GM18951 (cell line): Measurements from ENCODE around the gene MAP2K1.
"Not testable (repeated sequence)": the region's sequence is repeated elsewhere in the genome, so short reads cannot be mapped to it uniquely, and the experiment has no call there.

Experiments used
- POLR2A ChIP-seq: IDR thresholded peaks from 4 replicates; pipeline ENCODE4 v1.6.1; 2011; ENCODE audit warnings: mild to moderate bottlenecking; ENCODE audit not compliant: insufficient read length, insufficient read depth; ENCODE audit errors: extremely low read depth
- in situ Hi-C: fragments of 300-500 bp; cut with MboI; formaldehyde crosslinking; loops from one replicate; pipeline ENCODE4 v1.12.0; 2022; ENCODE audit warnings: low sequenced_read_pairs, mixed read lengths, inconsistent platforms; ENCODE audit not compliant: unreplicated experiment

The MAP2K1 gene

GRCh38 chr15:66386204-66387123 is at the start of gene MAP2K1:
Gene MAP2K1, plus strand, starts transcription at chr15:66386912. Its CDS starts 436 bp downstream, at chr15:66387348.
- in situ Hi-C loops: no loop called here
- TF ChIP-seq POLR2A: peak; percentile 73

GRCh38 chr15:66348530-66348929 is 38.2 kb upstream of the MAP2K1 start:
- in situ Hi-C loops: not testable (repeated sequence)

- no peak for TF ChIP-seq POLR2A
- in situ Hi-C loops: no loop called here
Observed at GRCh38 chr15:66356077-66356358, 30.7 kb upstream of the MAP2K1 start.

GRCh38 chr15:66356359-66357236 is 30.1 kb upstream of the MAP2K1 start, which contains the start of gene TIPIN:
Gene TIPIN, minus strand, starts transcription at chr15:66356685. Its CDS starts 3,738 bp downstream, at chr15:66352947.
- in situ Hi-C loops: no loop called here
- TF ChIP-seq POLR2A: peak; percentile 88

- in situ Hi-C loops: no loop called here
- TF ChIP-seq POLR2A: no peak
Observed at GRCh38 chr15:66359740-66360139, 27.0 kb upstream of the MAP2K1 start.

GRCh38 chr15:66361745-66362460 is 24.8 kb upstream of the MAP2K1 start:
- in situ Hi-C loops: not testable (repeated sequence)

GRCh38 chr15:66362776-66363175 is 23.9 kb upstream of the MAP2K1 start:
- in situ Hi-C loops: no loop called here
- TF ChIP-seq POLR2A: no peak

- no peak for TF ChIP-seq POLR2A
- in situ Hi-C loops: no loop called here
Observed at GRCh38 chr15:66364944-66365528, 21.7 kb upstream of the MAP2K1 start.

- in situ Hi-C loops: no loop called here
- no peak for TF ChIP-seq POLR2A
Observed at GRCh38 chr15:66369773-66370651, 16.7 kb upstream of the MAP2K1 start.

GRCh38 chr15:66374179-66374578 is 12.5 kb upstream of the MAP2K1 start:
- TF ChIP-seq POLR2A: no peak
- in situ Hi-C loops: no loop called here

GRCh38 chr15:66378814-66379430 is 7.8 kb upstream of the MAP2K1 start:
- in situ Hi-C loops: no loop called here
- TF ChIP-seq POLR2A: no peak

- in situ Hi-C loops: not testable (repeated sequence)
Observed at GRCh38 chr15:66381376-66381775, 5.3 kb upstream of the MAP2K1 start.
